Non-pigmented ciliary epithelial cell (primary cell): ENCODE data around the gene TRABD.

ENCODE experiments used
- DNase-seq: peaks from one replicate; pipeline ENCODE4 v3.0.0-alpha.2; 2010; ENCODE audit warnings: low read depth

The TRABD gene

DNA sequence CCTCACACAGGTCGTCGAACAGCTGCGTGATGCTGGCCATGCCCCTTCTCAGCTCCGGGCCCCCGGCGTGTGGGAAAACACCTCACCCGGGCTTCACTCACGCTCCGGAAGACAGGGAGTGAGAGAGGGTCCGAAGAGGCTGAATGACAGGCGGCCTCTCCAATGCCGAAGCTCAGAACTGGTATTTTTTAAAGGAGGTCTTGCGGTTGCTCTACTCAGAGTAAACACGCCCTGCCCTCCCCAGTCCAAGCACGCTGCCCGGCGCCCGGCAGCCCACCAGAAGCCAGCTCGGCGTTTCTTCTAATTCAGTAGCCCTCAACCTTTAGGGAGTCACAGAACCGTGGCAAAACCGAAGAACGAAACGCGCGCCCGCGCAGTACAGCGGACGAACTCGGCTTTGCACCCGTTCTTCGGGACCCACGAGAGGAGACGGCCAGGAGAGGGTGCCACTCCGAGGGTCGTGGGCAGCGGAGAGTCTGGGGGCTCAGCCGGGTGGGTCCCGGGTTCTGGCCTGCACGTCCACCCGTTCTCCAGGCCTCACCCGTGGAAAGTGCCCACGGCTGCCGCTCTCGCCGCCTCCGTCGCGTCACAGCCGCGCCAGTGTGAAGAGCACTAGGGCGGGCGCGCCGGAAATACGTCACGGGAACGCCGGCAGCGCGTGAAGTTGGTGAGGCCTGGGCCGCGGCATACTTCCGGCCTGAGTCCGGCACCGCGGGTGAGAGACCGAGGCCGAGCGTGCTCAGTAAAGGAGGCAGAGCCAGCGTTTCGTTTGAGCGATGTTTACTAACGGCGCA is 58.9 kb downstream of the TRABD start, which contains the start of gene TUBGCP6:
Gene TUBGCP6 (minus strand): TSS at position 604 of the 794 bp plus-strand sequence. CDS start 564 bp downstream, at position 40.
- peak; percentile 47 for DNase-seq

DNA sequence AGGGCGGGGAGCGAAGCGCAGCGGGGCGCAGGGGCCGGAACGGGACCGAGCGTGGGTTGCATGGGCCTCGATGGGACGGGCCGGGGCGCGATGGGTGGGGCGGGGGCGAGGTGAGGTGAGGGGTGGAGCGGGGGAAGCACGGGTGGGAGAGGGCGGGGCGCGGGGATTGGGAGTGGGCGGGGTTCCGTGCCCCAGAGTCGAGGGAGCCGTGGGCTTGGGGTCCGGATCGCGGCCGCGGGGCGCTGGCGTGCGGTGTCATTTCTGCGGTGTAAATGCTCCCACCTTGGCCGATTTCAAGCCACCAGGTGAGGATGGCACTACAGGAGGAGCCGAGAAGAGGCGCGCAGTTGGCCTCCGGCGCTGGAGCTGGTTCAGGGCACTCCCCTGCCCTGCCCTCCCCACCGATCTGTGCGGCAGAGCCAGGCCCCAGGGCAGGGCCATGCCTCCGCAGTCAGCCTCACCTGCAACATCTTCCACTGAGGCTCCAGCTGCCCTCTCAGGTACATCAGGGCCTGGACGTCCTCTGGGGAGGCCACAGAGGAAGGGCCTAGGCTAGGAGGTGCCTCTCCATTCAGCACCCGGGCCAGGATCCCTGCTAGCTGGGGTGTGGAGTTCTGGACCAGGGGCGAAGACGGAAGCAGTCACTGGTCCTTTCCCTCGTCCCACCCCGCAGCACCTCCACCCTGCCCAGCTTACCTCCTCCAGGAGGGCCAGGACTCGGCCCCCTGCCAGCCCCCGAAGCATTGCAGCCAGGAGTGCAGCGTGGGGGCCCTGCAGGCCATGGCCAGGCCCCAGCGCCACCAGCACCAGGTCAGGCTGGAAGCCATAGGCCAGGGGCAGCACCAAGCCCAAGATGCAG is 59.7 kb downstream of the TRABD start:
- no peak for DNase-seq

GRCh38 chr22:50246242-50247175 is 60.8 kb downstream of the TRABD start:
- no peak for DNase-seq

GRCh38 chr22:50247748-50248147 is 62.0 kb downstream of the TRABD start:
- peak; percentile 32 for DNase-seq

DNA sequence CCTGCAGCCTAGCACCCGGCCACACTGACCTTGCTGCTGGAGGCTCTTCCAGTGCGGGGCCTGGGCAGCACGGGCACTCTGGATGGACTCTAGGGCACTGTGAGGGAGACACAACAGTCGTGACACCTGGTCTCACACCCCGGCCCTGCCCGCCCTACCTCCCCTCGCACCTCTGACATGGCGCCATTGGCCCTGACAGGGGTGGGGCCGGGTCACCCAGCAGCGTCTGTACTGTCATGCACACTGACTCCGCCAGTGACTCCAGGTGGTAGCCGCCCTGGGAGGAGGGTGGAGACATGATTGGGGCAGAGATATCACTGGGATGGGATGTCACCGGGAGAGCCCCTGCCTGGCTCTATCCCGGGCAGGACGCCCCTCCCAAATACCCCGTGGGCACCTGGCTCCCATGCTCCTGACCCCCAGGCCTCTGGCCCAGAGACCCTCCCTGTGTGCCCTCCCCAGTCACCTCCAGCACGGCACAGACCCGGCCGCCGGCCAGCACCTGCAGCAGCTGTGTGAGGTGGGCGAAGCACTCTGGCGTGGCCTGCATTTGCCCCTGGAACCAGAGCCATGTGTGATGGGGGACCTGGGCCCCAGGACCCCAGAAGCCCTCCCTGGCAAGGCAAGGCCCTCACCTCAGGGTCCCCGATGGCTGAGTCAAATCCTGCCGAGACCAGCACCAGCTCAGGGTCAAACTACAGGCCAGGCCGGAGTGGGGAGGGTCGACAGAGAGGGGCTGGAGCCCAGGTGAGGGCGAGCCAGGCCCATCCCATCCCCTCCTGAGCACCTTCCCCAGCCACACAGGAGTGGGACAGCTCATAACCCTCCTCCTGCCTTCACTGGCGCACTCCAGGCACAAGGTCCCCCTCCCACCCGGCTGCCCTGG is 62.7 kb downstream of the TRABD start:
- DNase-seq = no peak
